22Rv1 (cell line): ENCODE results near the gene MCF2L.

ENCODE experiments used
- ZFX ChIP-seq: fragments of 450-650 bp; IDR thresholded peaks from 2 replicates; pipeline ENCODE4 v1.6.1; 2017; ENCODE audit warnings: antibody characterized with exemption, borderline replicate concordance
- TF ChIP-seq, protein P1 (sequence below): fragments of 450-650 bp; IDR thresholded peaks from 2 replicates; pipeline ENCODE4 v1.5.1; 2017; ENCODE audit warnings: mild to moderate bottlenecking

DNA sequence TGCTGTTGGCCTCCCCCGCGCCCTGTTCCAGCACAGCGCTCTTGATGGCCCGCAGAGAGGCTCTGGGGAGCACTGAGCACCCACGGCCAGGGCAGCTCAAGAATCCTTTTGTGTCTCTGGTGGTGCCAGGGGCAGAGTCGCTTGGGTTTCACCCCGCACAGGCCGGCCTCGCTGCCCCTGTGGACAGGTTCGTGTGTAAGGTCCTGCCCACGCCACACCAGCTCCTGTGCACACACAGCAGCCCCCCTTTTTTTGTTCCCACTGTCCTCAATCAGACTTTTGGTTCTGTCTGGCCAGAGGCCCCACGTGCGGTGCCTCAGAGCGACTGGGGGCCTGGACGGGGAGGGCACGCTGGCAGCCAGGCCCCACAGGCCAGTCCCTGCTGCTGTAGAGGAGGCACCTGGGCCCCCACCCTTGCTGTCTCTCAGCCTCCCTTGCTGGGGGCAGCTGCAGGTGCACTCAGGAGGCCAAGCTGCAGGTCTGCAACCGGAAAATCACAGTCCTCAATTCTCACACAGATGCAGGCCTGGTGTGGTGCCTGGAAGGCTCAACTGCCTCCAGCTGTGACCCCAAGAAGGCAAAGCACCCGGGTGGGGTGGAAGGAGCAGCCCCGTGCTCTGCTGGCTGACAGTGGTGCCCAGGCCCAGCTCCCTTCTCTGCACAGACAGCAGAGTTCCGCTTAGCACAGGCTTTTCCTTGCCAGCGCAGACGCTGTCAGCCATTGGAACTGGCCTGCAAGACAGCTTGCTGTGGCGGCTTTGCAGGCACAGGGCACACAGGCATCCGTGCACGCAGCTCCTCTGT, 124.0 kb downstream of the MCF2L start:
- TF ChIP-seq, protein P1, sequence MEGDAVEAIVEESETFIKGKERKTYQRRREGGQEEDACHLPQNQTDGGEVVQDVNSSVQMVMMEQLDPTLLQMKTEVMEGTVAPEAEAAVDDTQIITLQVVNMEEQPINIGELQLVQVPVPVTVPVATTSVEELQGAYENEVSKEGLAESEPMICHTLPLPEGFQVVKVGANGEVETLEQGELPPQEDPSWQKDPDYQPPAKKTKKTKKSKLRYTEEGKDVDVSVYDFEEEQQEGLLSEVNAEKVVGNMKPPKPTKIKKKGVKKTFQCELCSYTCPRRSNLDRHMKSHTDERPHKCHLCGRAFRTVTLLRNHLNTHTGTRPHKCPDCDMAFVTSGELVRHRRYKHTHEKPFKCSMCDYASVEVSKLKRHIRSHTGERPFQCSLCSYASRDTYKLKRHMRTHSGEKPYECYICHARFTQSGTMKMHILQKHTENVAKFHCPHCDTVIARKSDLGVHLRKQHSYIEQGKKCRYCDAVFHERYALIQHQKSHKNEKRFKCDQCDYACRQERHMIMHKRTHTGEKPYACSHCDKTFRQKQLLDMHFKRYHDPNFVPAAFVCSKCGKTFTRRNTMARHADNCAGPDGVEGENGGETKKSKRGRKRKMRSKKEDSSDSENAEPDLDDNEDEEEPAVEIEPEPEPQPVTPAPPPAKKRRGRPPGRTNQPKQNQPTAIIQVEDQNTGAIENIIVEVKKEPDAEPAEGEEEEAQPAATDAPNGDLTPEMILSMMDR = no peak
- TF ChIP-seq ZFX = no peak
